Nucleus accumbens (tissue), 56 donors: ENCODE data around the gene STX7.
"Not testable (repeated sequence)": the region's sequence is repeated elsewhere in the genome, so short reads cannot be mapped to it uniquely, and the experiment has no call there.

Experiments
- DNase-seq, 56 donors: peaks; one replicate each; lab custom pipeline; 2025; lab: John Stamatoyannopoulos, UW

STX7 gene, protein sequence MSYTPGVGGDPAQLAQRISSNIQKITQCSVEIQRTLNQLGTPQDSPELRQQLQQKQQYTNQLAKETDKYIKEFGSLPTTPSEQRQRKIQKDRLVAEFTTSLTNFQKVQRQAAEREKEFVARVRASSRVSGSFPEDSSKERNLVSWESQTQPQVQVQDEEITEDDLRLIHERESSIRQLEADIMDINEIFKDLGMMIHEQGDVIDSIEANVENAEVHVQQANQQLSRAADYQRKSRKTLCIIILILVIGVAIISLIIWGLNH

DNA sequence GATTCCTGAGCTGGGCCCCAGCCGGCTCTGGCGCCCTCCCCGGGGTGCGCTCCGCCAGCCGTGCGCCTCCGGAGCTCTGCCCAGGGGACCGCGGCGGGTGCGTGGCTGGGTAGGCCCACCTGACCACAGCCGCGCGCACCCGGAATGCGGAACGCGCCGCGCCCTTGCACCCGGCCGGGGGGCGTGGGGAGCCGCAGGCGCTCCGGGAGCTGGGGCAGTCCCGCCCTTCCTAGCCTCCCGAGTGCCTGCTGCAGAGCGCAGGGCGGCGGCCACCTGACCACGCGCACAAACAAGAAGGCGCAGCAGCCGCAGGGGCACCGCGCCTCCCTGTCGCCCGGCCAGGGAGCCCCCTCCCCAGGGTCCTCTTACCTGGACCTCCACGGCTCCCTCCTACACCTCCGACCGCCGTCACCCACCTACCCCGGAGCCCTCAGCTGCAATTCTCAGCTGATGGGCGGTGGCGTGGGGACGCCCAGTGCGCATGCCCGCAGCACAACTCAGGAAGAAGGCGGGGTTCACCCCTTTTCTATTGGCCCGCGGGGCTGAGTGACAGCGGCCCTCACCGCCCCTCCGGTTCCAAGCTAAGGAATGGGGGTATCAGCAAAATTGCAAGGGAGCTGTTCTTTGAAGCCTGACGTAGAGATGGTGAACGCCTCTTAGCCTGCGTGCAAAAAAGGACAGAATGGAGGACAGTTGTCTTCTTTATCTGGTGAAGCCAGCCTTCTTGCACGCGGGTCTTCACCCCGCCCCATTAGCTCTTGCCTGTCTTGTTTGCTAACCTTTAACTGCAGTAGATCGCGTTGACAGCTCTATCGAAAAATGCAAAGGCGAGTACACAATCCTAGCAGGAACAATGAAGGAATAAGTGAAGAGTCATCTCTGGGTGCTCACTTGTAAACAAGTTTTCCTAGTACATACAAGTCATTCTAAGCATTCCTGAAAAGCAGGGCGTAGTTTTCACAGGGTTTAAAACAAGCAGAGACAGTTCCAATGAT, at the start of gene STX7:
STX7 (minus strand) TSS at position 479 of the 995 bp plus-strand sequence. CDS start 9,586 bp downstream, outside the sequence.
- DNase-seq, result peak; percentile 64 to 96 (median 90)

DNA sequence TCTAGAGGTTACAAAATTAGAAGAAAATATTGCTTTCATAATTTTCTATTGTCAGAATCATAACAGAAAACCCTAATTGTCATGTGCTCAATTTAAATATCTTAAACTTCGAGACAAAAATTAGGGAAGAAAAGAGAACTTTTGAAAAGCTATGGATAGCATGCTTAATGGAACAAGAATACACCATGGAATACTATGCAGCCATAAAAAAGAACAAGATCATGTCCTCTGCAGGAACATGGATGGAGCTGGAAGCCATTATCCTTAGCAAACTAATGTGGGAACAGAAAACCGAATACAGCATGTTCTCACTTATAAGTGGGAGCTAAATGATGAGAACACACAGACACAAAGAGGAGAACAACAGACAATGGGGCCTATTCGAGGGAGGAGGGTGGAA, 47.2 kb upstream of the STX7 start:
- not testable (repeated sequence) for DNase-seq

DNA sequence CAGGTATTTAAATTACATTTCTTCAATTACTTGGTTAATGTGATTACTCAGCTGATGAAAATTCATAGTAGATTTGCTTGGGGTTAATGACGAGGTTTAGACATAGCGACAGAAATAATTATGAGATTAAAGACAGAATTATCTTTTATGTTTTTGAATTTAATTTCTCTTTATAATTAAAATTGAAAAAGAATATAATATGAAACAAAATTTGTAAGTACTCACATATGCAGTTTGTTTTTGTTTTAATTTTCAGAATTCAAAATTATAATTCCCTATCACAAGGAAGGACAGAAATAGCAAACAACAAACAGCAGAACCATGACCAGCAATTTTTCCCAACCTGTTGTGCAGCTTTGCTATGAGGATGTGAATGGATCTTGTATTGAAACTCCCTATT, 39.5 kb upstream of the STX7 start, which contains the start of gene TAAR8:
TAAR8 (plus strand) TSS at position 301 of the 400 bp plus-strand sequence; CDS start at position 322, 21 bp downstream.
- DNase-seq, result no peak

DNA sequence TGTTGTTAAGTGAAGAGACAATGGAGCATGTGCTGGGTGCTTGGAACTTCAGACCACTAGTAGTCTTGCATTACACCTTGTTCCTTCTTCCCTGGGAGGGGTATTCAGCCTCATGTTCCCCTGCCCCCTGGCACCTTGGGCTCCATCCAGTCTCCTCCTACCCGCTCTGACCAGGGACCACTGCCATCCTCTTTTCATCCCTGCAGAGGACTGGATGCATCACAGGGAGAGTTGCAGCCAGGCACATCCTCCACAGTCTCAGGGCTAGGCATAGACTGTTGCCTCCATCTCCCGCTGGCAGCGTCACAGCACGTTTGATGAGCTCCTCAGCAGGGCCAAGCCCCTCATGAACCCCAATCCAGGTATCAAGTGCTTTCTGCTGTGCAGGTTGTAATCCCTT, 38.3 kb upstream of the STX7 start:
- no peak for DNase-seq

DNA sequence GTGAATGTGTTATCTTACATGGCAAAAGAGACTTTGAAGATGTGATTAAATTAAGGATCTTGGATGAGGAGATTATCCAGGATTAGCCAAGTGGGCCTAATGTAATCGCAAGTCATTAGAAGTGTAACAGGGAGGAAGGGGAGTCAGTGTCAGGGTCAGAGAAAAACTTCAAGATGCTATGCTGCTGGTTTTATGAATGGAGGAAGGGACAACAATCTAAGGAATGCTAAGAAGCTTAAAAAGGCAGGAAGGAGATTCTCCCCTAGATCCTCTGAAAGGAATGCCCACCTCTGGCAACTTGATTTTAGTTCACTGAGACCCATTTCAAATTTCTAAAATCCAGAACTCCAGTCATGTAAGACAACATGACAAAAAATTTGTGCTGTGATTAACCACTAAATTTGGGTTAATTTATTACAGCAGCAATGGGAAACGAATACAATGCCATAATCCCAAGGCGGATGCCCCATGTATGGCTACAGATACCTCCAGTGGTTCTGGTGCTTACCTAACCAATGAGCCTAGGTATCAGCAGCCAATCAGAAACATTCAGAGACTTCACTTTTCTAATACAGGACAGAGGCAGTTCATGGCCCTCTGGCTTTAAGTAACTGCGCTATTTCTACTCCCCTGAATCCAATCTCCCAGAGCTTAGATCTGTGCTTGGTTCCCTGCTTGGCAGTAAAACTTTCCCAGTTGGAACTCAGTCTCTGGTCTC, 36.0 kb upstream of the STX7 start:
- DNase-seq, result no peak

DNA sequence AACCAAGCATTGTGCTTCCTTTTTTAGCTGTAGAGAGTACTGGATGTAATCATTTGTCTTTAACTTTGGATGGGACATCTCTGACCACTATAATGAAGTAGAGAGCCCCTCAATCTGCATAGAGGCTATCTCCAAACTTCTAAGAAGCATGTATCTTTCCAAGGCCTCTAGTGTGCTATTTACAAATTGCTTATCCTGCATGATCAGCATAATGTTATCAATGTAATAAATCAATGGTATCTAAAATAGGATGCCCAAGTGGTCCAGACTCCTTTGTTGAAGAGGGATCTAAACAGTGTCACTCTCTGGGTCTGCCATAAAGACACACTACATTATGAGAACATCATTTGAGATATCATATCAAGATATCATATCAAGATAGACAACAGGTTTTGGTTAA, 31.9 kb upstream of the STX7 start:
- DNase-seq, result no peak

DNA sequence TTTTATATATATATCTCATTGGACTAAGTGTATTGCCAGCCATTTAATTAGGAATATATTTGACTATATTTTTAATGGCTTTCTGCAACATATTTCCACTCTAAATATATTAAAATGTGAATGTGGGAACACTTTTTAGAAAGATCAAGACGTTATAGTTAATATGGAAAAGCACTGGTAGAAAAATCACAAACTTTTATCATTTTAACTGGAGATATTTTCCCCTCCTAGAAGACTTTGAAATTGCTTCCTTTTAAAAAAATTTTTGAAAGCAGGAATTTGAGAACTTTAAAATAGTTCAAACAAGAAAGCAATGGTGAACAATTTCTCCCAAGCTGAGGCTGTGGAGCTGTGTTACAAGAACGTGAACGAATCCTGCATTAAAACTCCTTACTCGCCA, 25.1 kb upstream of the STX7 start, which contains the start of gene TAAR9:
TAAR9 (plus strand) TSS at position 301 of the 400 bp plus-strand sequence; CDS start at position 314, 13 bp downstream.
- DNase-seq, result no peak

DNA sequence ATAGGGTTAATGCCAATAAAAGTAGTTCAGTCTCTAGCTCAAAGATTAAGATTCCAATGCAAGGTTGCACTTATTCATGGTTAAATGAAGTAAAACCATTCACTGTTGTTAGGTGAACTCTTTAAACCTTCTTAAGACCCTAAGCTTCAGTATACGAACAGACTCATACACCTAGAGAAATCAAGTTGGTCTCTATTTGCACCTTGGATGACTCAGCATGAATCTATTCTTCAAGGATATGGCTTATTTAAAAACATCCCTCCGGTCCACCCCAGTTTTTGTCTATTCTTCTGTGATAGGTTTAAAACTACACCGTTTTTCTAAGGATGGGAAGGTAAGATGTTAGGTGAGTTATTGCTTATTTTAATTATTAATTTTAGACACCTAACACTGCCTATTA, 24.2 kb upstream of the STX7 start:
- DNase-seq, result no peak

DNA sequence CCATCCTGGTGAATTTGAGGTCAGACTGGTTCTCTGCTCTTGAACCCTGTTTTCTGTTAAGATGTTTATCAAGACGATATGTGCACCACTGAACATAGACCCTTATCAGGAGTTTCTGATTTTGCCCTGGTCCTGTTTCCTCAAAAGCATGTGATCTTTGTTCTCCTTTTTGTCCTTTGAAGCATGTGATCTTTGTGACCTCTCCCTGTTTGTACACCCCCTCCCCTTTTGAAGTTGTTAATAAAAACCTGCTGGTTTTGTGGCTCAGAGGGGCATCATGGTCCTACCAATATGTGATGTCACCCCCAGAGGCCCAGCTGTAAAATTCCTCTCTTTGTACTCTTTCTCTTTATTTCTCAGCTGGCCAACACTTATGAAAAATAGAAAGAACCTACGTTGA, 21.6 kb upstream of the STX7 start:
- DNase-seq, result not testable (repeated sequence)

DNA sequence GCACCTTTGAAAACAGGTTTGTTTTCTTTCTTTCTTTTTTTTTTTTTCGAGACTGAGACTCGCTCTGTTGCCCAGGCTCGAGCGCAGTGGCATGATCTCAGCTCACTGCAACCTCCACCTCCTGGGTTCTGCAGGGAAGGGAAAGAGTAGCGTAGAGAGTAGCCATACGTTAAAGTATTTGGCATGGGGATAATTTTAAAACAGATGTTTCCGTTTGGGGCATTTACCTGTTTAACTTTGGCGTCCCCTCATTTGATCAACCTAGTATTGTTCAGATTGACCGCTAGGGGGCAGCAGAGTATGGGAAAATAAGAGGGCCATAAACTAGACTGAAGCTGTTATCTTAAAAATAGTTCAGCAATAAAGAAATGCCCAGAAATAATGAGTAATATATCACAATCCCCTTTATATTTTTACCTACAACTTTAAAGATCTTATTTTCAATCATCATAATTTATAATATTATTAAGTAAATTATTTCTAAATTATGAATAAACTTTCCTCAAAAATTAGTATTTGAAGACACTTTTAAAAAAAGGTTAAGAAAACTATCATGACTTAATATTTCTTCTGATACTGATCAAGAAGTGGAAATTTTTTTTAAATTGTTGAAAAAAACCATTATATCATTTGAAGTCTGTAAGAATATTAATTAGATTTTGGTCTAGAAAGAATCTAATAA, 17.5 kb upstream of the STX7 start:
- peak in 38 of 56 donors; percentile 2 to 71 (median 26) for DNase-seq

DNA sequence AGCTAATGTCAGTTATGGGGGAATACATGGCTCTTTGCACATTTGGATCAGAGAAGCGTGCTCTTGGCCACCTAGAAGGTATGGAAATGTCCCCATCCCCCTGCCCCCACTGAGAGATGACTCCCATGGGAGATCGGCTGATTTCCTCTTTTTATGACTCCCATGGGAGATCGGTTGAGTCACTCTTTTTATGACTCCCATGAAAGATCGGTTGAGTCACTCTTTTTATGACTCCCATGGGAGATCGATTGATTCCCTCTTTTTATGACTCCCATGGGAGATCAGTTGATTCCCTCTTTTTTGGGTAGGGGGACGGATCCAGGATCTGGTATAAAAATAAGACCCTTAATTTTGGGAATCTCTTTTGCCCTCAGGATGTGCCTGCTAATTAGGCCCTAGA, 14.9 kb upstream of the STX7 start:
- no peak for DNase-seq

DNA sequence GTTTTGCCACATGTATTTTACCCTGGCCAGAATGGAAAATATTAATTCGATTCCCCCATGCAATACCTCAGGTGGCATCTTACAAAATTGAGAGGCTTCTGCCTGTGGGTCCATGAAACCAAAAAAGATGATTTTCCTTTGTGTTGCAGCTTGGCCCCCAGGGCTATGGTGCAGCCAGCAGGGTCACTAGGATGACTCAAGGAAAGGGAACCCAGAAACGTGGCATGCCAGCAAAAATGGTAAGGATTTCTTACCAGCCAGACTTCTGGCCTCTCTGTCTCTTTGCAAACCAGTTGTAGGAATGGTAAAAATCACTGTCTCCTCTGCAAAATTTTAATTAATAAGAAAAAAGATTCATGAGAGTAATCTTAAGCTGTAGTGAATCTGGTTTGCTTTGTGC, 13.5 kb upstream of the STX7 start:
- DNase-seq, result no peak

DNA sequence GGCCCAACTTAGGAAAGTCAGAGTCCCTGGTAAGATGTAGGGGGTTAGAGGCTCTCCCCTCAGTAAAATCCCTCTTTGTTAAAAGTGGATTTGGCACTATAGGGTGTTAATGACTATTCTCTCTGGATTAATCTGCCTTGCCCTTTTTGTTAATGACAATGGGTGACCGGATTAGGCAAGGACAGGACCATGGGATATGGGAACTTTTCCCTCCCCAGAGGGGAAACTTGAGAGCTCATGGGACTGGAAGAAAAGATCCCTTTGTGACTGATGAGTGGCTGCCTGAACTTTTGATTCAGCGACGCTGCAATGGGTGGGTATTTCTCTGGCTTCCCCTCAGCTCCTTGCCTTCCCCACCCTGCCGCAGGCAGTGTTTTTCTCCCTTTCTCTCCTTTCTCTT, 12.9 kb upstream of the STX7 start:
- DNase-seq, result no peak

DNA sequence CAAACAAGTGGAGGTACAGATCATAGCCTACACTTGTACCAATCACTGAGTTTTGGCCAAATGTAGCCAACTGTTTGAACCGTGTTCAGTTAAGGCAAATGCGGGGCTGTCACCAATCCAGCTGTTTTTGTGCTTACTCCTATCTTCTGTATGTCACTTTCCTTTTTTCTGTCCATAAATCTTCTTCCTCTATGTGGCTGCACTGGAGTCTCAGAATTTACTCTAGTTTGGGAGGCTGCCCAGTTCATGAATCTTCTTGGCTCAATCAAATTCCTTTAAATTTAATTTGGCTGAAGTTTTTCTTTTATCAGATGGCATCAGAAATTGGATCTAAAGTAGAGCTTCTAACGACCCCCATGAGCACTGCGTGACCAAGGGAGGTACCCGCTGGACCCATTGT, 11.7 kb upstream of the STX7 start:
- no peak for DNase-seq

DNA sequence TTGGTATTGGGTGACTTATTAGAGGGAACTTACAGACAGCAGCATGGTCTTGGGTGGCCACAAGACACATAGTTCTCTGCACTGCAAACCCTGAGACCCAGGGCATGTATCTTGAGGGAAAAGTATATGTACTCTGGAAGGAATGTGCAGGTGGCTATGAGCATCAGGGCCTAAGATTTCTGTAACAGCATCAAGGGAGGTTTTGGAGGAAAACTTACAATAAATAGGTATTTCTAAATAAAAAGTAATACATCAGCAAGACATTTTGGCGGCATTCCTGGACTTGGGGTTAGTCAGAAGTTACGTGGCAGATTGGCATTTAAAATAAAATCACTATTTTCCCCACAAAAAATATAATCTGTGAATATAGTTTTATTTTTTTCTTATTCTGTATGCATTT, 8.0 kb upstream of the STX7 start:
- DNase-seq, result no peak

DNA sequence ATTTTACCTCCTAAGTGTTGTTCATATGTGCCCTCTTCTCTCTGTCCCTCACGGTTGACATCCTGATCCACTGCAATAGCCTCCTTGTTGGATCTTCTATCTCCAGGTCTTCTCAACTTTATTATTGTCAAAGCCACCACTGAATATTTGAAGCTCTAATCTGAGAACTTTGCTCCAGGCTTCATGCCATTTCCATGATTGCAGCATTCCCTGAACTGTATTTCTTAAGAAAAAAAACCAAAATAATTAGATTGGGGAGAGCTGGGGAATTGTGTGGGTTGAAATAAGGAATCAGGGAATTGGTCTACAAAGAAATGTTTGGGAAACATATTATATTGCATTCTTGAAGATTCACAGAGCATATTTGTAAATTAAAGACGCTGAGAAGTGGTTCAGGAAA, 2.5 kb upstream of the STX7 start:
- DNase-seq, result no peak

DNA sequence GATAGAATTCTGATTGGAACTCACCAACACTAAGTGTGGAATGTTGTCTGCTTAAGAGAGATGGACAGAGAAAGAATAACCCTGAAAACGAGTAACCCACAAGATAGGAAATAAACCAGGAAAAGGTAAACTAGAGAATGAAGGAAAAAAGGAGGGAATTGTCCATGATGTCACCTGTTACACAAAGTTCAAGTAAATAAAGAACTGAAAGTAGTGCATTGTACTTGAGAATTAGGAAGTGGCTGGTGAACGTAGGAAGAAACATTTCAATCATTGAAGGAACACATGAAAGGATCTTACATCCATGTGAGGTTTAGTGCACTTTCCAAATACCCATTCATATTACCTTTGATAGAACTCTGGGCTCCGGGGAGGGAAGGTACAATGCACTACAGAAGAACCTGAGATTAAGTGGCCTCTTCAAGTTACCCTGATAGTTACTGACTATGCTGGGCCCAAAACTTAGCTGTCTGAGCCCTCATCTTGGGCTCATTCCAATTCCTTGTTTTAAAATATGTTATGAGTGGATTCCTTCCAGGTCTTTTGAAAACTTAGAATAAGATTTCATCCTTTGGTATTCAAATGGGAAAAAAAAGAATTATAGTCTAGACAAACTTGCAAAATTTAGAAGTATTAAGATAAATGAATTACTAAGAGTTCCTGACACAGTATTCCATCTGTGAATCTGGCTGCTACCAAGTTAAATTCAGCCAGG, 1.1 kb upstream of the STX7 start:
- no peak for DNase-seq

DNA sequence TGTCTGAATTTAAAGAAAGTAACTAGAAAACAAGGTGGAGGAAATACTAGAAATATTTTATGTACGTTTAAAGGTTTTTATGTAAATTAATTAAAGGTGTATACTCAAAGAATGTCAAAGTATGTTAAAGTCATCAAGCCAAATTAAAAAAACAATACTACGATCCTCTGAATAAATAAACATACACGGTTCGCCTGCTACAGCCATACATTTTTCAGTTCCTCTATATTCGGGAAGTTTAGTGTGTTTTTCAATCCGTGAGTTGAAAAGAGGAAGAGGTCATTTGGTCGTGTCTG, 626 bp downstream of the STX7 start:
- DNase-seq, result no peak

DNA sequence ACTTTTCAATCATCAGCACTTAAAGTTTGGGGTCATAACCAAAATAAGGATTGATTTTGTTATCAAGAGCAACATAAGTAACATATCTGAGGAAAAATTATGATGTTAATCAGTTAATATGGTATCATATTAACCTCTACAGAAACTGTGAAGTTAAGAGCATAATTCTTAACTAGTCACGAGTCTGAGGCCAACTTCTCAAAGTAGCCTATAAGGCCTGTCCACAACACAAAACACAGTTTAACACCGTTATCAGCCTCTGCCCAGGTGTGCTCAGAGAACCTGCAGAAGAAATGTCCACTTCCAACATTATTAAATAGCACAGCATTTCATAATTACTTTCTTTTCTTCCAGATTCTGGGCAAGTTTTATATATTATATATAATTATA, 1.1 kb downstream of the STX7 start:
- DNase-seq, result no peak
